Hippocampal formation (tissue), 2 donors: ENCODE measurements around the gene FBXO10.
A peak's percentile ranks its signal among the peaks of the same experiment; 100 is the strongest.
"Not testable (repeated sequence)": the region's sequence is repeated elsewhere in the genome, so short reads cannot be mapped to it uniquely, and the experiment has no call there.

Experiments
- DNase-seq, 2 donors: peaks; one replicate each; lab custom pipeline; 2025; lab: John Stamatoyannopoulos, UW

Gene FBXO10, protein sequence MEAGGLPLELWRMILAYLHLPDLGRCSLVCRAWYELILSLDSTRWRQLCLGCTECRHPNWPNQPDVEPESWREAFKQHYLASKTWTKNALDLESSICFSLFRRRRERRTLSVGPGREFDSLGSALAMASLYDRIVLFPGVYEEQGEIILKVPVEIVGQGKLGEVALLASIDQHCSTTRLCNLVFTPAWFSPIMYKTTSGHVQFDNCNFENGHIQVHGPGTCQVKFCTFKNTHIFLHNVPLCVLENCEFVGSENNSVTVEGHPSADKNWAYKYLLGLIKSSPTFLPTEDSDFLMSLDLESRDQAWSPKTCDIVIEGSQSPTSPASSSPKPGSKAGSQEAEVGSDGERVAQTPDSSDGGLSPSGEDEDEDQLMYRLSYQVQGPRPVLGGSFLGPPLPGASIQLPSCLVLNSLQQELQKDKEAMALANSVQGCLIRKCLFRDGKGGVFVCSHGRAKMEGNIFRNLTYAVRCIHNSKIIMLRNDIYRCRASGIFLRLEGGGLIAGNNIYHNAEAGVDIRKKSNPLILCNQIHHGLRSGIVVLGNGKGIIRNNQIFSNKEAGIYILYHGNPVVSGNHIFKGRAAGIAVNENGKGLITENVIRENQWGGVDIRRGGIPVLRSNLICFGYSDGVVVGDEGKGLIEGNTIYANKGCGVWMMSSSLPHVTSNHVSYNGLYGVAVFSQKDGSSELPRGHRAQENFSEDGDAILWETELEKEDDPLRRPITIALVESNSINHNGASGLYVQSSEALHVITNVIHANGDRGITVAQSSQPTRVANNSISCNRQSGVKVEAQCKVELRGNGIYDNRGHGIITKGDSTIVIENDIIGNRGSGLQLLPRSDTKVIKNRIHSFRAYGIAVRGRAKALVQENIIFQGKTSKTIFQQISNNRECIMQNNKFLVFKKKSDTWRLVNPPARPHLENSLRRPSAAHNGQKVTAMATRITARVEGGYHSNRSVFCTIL

GRCh38 chr9:37575921-37576721, at the start of gene FBXO10:
Gene FBXO10 (minus strand): TSS chr9:37576380. CDS start chr9:37541768, 34,612 bp downstream.
- peak; percentile 67 to 73 for DNase-seq

DNA sequence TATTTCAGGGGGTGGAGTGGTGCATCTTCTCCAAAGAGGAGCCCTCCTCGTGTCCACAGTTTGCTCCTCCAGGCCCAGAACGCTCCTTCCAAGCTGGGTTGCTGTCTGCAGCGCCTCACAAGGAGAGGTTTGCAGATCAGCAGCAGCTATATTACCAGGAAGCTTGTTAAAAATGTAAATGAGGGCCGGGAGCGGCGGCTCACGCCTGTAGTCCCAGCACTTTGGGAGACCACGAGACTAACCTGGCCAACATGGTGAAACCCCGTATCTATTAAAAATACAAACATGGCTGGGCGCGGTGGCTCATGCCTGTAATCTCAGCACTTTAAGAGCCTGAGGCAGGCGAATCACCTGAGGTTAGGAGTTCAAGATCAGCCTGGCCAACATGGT, 49.6 kb upstream of the FBXO10 start:
- no peak for DNase-seq

- DNase-seq = no peak
These were observed 49.0 kb upstream of the FBXO10 start for GRCh38 chr9:37625036-37625757.

GRCh38 chr9:37624073-37624472, 47.9 kb upstream of the FBXO10 start:
- DNase-seq = no peak

DNA sequence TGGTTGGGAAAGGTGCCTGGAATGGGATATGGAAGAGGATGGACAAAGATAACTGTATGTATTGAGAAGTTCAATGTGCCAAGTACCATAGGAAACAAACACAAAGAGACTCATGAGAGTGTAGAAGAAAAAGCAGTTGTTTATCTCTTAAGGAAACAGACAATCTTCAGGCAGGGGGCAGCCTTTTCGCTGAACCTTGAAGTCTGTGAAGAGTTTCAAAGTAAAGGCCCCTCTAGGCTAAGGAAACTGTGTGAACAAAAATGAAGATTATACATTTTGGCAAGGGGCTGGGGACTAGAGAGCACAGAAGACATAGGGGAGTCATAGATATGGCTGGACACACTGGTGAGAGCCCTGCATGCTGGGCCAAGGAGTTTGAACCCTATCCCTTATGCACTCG, 47.1 kb upstream of the FBXO10 start:
- DNase-seq = no peak

- DNase-seq = no peak
These were observed 46.3 kb upstream of the FBXO10 start for GRCh38 chr9:37622462-37622861.

DNA sequence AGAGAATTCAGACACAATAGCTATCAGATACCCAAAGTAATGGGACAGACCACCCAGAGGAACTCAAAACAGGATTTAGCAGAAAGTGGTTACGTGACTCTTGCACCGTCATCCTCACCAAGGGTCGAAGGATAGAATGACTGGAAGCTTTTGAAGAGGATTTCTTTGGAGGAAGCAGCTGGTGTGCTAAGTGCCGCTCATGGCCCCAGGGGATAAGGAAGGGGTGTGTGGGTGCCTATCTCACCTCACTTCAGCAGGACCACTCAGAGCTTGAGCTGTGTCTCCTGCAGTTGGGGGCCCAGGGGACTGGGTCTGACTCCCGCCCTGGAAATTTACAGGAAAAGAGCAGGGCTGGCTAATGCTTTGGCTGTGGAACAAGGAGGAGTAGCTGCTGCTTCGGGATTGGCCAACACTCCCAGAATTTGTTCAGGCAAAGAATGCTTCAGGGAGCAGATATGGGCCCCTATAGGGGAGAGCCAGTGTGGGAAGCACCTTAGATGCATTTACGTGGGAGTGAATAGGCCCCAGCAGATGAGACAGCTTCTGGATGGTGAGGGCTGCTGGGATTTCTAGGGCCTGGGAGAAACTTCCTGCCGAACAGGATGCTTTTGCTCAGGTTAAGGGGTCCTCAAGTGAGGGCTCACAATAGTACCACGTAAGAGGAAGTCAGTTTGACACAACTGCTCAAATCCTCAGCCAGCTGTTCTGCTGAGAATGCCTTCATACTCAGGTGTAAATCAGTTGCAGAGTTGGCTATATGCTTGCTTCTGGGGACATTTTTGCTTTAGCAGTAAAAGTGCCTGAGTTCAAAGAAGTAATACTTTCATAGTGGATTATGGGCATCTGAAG, 45.3 kb upstream of the FBXO10 start:
- DNase-seq = no peak

- no peak for DNase-seq
These were observed 44.2 kb upstream of the FBXO10 start for GRCh38 chr9:37620396-37620795.

- DNase-seq = no peak
These were observed 43.6 kb upstream of the FBXO10 start for GRCh38 chr9:37619806-37620205.

DNA sequence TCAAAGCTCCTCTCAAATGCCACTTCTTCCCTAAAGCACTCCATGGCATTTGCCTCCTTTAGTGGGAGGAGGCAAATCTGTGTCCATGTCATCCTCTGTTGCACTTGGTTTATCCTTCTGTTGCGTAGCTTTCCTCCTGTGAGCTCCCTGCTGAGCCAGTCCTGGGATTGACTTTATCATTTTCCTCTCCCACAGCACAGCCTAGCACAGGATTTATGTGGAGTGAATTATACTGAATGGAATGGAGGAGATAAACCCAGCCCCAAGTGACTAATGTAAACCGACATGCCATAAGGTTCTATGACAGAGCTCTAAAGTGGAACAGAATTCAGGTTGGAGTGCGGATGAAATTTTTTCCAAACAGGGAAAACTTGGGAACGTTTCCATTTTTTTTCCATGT, 42.6 kb upstream of the FBXO10 start:
- no peak for DNase-seq

- DNase-seq = no peak
These were observed 41.7 kb upstream of the FBXO10 start for GRCh38 chr9:37617832-37618231.

GRCh38 chr9:37617161-37617560, 41.0 kb upstream of the FBXO10 start:
- no peak for DNase-seq

DNA sequence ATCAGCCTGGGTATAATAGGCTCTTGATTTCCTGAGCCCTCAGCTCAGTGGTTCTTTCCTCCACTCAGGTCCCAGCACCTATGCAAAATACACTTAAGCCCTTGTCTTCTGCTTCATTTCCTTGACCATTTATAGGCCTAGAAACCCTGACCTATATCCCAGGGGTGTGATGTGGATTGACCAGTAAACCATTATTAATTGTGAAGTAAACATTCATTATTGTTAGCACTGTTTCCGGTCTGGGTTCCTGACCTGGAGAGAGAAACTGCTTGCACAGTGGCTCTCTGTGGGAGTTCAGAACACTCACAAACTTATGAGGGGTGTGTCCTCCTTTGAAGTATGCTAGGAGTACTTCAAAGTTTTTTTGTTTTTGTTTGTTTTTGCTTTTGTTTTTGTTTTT, 35.8 kb upstream of the FBXO10 start:
- DNase-seq = no peak

DNA sequence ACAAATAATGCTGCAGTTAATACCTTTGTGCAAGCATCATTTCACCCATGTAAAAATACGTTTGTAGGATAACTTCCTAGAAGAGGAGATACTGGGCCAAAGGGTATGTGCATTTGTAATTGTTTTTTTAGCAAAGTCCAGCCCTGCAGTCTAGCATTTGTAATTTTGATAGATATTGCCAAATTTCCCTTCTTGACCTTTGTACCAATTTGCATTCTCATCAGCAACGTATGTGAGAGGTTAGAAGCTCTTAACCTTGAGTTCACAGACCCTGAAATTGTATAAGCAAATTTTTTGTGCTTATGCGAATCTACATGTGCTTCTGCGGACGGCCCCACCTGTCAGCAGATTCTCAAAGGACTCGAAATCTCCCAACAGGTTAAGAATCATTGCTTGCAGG, 34.8 kb upstream of the FBXO10 start:
- no peak for DNase-seq

DNA sequence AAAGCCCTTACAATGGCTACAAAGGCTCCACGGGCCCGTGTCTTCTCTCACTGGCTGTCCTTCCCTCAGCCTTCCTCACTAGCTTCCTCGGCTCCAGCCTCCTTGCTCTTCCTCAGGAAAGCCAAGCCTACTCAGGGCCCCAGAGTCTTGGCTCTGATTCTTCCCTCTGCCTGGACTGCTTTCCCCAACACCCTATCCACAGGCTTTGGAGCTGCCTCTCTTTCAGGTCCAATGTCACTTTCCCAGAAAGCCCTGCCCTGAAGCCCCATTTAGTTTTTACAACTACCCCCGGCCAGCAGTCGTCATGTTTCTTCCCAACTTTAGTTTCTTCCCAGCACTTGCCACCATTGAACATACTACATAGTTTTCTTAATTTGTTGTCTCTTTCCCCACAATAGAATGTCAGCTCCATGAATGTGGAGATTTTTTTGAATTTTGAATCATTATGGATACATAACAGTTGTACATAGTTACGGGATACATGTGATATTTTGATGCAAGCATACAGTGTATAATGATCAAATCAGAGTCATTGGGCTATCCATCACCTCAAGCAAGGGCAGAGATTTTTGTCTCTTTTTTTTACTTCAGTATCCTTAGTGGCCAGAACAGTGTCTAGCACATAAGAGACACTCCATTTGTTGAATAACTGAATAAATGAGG, 33.7 kb upstream of the FBXO10 start:
- no peak for DNase-seq

DNA sequence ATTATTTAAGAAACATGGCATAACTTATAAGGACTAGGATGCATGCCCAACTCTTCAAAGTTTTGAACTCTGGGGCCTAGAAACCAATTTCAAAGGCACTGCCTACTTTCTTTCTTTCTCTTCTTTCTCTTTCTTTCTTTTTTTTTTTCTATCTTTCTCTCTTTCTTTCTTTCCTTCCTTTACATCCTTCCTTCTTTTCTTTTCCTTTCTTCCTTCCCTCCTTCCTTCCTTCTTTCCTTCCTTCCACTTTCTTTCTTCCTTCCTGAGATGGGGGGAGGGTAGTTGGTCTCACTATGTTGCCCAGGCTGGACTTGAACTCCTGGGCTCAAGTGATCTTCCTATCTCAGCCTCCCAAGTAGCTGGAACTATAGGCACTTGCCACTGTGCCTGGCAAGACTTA, 32.1 kb upstream of the FBXO10 start:
- DNase-seq = no peak

- no peak for DNase-seq
These were observed 28.1 kb upstream of the FBXO10 start for GRCh38 chr9:37604296-37604695.

GRCh38 chr9:37602817-37603216, 26.6 kb upstream of the FBXO10 start:
- DNase-seq = no peak

- DNase-seq = not testable (repeated sequence)
These were observed 25.9 kb upstream of the FBXO10 start for GRCh38 chr9:37602061-37602460.

DNA sequence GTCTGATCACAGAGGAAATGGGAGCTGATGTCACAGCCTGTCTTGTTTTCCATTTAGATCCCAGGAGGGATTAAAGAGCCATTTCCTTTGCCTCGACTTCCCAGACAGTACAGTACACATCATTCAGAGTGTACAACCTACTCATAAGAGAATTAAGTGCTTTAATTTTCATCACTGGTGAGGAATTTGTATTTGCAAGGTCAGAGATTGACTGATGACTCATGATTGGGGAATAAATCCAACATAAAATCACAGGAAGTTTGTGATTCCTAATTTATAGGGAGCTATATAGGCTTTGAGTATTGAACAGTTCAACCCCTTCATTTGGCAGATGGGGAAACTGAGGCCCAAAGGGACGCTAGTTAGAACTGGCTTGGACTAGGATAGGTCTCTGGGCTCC, 20.3 kb upstream of the FBXO10 start:
- no peak for DNase-seq
